GM13976 (cell line): ENCODE data around the gene ZNRF1.

Source experiments
- DNase-seq: peaks from one replicate; pipeline ENCODE4 v3.0.0; 2012; ENCODE audit warnings: low spot score
- in situ Hi-C: fragments of 300-500 bp; cut with MboI; formaldehyde crosslinking; loops from one replicate; pipeline ENCODE4 v1.12.0; 2022; ENCODE audit warnings: low sequenced_read_pairs, mixed read lengths, inconsistent platforms; ENCODE audit not compliant: unreplicated experiment
- TF ChIP-seq, protein P1 (sequence below): IDR thresholded peaks from 2 replicates; pipeline ENCODE4 v1.5.1; 2012; ENCODE audit warnings: borderline replicate concordance, mild to moderate bottlenecking; ENCODE audit not compliant: insufficient read depth; ENCODE audit errors: extremely low read depth, missing control alignments, control extremely low read depth

Gene ZNRF1

GRCh38 chr16:75062135-75062975, 63.5 kb downstream of the ZNRF1 start:
- TF ChIP-seq, protein P1, sequence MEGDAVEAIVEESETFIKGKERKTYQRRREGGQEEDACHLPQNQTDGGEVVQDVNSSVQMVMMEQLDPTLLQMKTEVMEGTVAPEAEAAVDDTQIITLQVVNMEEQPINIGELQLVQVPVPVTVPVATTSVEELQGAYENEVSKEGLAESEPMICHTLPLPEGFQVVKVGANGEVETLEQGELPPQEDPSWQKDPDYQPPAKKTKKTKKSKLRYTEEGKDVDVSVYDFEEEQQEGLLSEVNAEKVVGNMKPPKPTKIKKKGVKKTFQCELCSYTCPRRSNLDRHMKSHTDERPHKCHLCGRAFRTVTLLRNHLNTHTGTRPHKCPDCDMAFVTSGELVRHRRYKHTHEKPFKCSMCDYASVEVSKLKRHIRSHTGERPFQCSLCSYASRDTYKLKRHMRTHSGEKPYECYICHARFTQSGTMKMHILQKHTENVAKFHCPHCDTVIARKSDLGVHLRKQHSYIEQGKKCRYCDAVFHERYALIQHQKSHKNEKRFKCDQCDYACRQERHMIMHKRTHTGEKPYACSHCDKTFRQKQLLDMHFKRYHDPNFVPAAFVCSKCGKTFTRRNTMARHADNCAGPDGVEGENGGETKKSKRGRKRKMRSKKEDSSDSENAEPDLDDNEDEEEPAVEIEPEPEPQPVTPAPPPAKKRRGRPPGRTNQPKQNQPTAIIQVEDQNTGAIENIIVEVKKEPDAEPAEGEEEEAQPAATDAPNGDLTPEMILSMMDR: no peak
- in situ Hi-C loops: no loop called here

GRCh38 chr16:75062976-75063346, 64.1 kb downstream of the ZNRF1 start:
- TF ChIP-seq, protein P1: no peak
- in situ Hi-C loops: no loop called here
- DNase-seq: no peak

More at GRCh38 chr16:75062135-75062975, 63.5 kb downstream of the ZNRF1 start:
- no peak for DNase-seq

DNA sequence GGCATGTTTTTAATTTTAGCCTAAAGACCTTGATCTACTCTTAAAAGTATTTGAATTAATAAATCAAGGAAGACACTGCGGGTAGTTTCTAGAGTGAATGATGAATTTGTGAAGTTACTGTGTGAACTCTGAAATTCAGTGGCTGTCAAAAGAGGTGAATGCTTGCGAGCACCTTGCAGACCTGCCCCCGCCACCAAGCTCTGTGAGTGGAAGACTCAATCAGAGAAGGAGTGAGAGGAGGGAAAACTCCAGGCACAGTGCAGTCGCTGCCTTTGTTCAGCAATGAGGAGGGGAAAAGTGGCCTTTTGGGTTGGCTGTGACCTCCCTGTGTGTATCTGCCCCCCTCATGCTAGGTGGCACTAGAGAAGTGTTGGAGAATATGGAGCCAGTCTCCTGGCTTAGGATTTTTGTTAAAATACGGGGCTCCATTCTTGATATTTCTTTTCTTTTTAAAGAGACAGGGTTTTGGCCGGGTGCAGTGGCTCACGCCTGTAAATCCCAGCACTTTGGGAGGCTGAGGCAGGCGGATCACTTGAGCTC, 64.8 kb downstream of the ZNRF1 start:
- TF ChIP-seq, protein P1: no peak
- in situ Hi-C loops: no loop called here
- DNase-seq: no peak

GRCh38 chr16:75064403-75065148, 65.8 kb downstream of the ZNRF1 start:
- DNase-seq: no peak
- TF ChIP-seq, protein P1: no peak
- in situ Hi-C loops: no loop called here

GRCh38 chr16:75065149-75065505, 66.3 kb downstream of the ZNRF1 start:
- in situ Hi-C loops: no loop called here
- DNase-seq: no peak
- TF ChIP-seq, protein P1: no peak

- TF ChIP-seq, protein P1: no peak
- no peak for DNase-seq
- in situ Hi-C loops: no loop called here
Observed at GRCh38 chr16:75065521-75066149, 66.8 kb downstream of the ZNRF1 start.
